Dendritic cell treated with granulocyte-macrophage colony-stimulating factor and Interleukin-4, amounts not matched to agents 40 ng/mL and 50 ng/mL, for 4 days (primary cell): Measurements from ENCODE around the gene C19orf38.

ENCODE experiments used
- H3K27ac Mint-ChIP-seq: one replicate; pipeline ENCODE4 v1.8.0; 2022; ENCODE audit warnings: mild to moderate bottlenecking, mixed read lengths
- H3K27me3 Mint-ChIP-seq: one replicate; pipeline ENCODE4 v1.8.0; 2022; ENCODE audit warnings: mild to moderate bottlenecking, mixed read lengths
- H3K36me3 Mint-ChIP-seq: one replicate; pipeline ENCODE4 v1.8.0; 2022; ENCODE audit warnings: low read depth, mixed read lengths
- H3K4me1 Mint-ChIP-seq: one replicate; pipeline ENCODE4 v1.8.0; 2022; ENCODE audit warnings: low read depth, mixed read lengths
- H3K4me3 Mint-ChIP-seq: one replicate; pipeline ENCODE4 v1.8.0; 2022; ENCODE audit warnings: mild to moderate bottlenecking, moderate library complexity, mixed read lengths
- H3K9me3 Mint-ChIP-seq: one replicate; pipeline ENCODE4 v1.8.0; 2022; ENCODE audit warnings: mixed read lengths
- intact Hi-C: fragments of 100-400 bp; cut with micrococcal nuclease; formaldehyde crosslinking; loops from one replicate; pipeline ENCODE4 v1.15.0; 2022

C19orf38 gene

GRCh38 chr19:10884274-10884673 lies 36.1 kb downstream of the C19orf38 start:
- peak overlapping the region; percentile 61 for H3K27ac Mint-ChIP-seq
- no peak overlapping the region for H3K4me3 Mint-ChIP-seq
- H3K4me1 Mint-ChIP-seq = peaks cover 56% of the 10 kb centered on the region
- H3K27me3 Mint-ChIP-seq = no peaks in the 10 kb centered on the region
- intact Hi-C loops = no loop called here
- peaks cover 48% of the 10 kb centered on the region for H3K36me3 Mint-ChIP-seq
- H3K9me3 Mint-ChIP-seq = no peaks in the 10 kb centered on the region

- peaks cover 37% of the 10 kb centered on the region for H3K36me3 Mint-ChIP-seq
- peaks cover 48% of the 10 kb centered on the region for H3K4me1 Mint-ChIP-seq
- H3K27me3 Mint-ChIP-seq = no peaks in the 10 kb centered on the region
- H3K27ac Mint-ChIP-seq = peak overlapping the region; percentile 61
- H3K9me3 Mint-ChIP-seq = no peaks in the 10 kb centered on the region
- H3K4me3 Mint-ChIP-seq = no peak overlapping the region
- intact Hi-C loops = no loop called here
Observed at GRCh38 chr19:10885201-10886169, 37.3 kb downstream of the C19orf38 start.

- Mint-ChIP-seq H3K27ac (no peak overlapping the region), H3K27me3 (no peaks in the 10 kb centered on the region), H3K4me1 (peaks cover 36% of the 10 kb centered on the region), H3K4me3 (no peak overlapping the region), H3K9me3 (no peaks in the 10 kb centered on the region), H3K36me3 (peaks cover 19% of the 10 kb centered on the region)
- intact Hi-C loops = no loop called here
Observed at GRCh38 chr19:10887616-10888367, 39.6 kb downstream of the C19orf38 start.

GRCh38 chr19:10888421-10888866 lies 40.2 kb downstream of the C19orf38 start:
- Mint-ChIP-seq H3K36me3 (peaks cover 19% of the 10 kb centered on the region), H3K27me3 (no peaks in the 10 kb centered on the region), H3K27ac (no peak overlapping the region), H3K4me3 (no peak overlapping the region), H3K4me1 (peaks cover 32% of the 10 kb centered on the region), H3K9me3 (no peaks in the 10 kb centered on the region)
- intact Hi-C loops = no loop called here

GRCh38 chr19:10889880-10890279 lies 41.7 kb downstream of the C19orf38 start:
- Mint-ChIP-seq H3K4me3 (no peak overlapping the region), H3K27me3 (no peaks in the 10 kb centered on the region), H3K4me1 (peaks cover 37% of the 10 kb centered on the region), H3K27ac (no peak overlapping the region), H3K9me3 (no peaks in the 10 kb centered on the region), H3K36me3 (peaks cover 32% of the 10 kb centered on the region)
- intact Hi-C loops = no loop called here

- H3K27me3 Mint-ChIP-seq = no peaks in the 10 kb centered on the region
- no peaks in the 10 kb centered on the region for H3K9me3 Mint-ChIP-seq
- intact Hi-C loops = no loop called here
- peaks cover 20% of the 10 kb centered on the region for H3K36me3 Mint-ChIP-seq
- H3K4me3 Mint-ChIP-seq = no peak overlapping the region
- no peak overlapping the region for H3K27ac Mint-ChIP-seq
- peaks cover 43% of the 10 kb centered on the region for H3K4me1 Mint-ChIP-seq
Observed at GRCh38 chr19:10891405-10892086, 43.3 kb downstream of the C19orf38 start.

- H3K36me3 Mint-ChIP-seq = peaks cover 14% of the 10 kb centered on the region
- no peaks in the 10 kb centered on the region for H3K9me3 Mint-ChIP-seq
- intact Hi-C loops = no loop called here
- no peak overlapping the region for H3K27ac Mint-ChIP-seq
- no peak overlapping the region for H3K4me3 Mint-ChIP-seq
- peaks cover 44% of the 10 kb centered on the region for H3K4me1 Mint-ChIP-seq
- H3K27me3 Mint-ChIP-seq = no peaks in the 10 kb centered on the region
Observed at GRCh38 chr19:10892256-10892655, 44.0 kb downstream of the C19orf38 start.

GRCh38 chr19:10894911-10895213 lies 46.6 kb downstream of the C19orf38 start:
- peaks cover 51% of the 10 kb centered on the region for H3K4me1 Mint-ChIP-seq
- peaks cover 19% of the 10 kb centered on the region for H3K36me3 Mint-ChIP-seq
- H3K9me3 Mint-ChIP-seq = no peaks in the 10 kb centered on the region
- H3K27me3 Mint-ChIP-seq = no peaks in the 10 kb centered on the region
- no peak overlapping the region for H3K27ac Mint-ChIP-seq
- H3K4me3 Mint-ChIP-seq = no peak overlapping the region
- intact Hi-C loops = no loop called here

- H3K27ac Mint-ChIP-seq = no peak overlapping the region
- H3K36me3 Mint-ChIP-seq = peaks cover 19% of the 10 kb centered on the region
- no peak overlapping the region for H3K4me3 Mint-ChIP-seq
- intact Hi-C loops = no loop called here
- no peaks in the 10 kb centered on the region for H3K27me3 Mint-ChIP-seq
- peaks cover 51% of the 10 kb centered on the region for H3K4me1 Mint-ChIP-seq
- H3K9me3 Mint-ChIP-seq = no peaks in the 10 kb centered on the region
Observed at GRCh38 chr19:10895363-10895762, 47.1 kb downstream of the C19orf38 start.

- peaks cover 19% of the 10 kb centered on the region for H3K36me3 Mint-ChIP-seq
Observed at GRCh38 chr19:10895920-10896319, 47.7 kb downstream of the C19orf38 start.

GRCh38 chr19:10896851-10897526 lies 48.8 kb downstream of the C19orf38 start:
- Mint-ChIP-seq H3K36me3 (peaks cover 19% of the 10 kb centered on the region), H3K27me3 (no peaks in the 10 kb centered on the region), H3K9me3 (no peaks in the 10 kb centered on the region), H3K27ac (peak overlapping the region; percentile 18), H3K4me1 (peaks cover 51% of the 10 kb centered on the region), H3K4me3 (no peak overlapping the region)
- intact Hi-C loops = no loop called here

More at GRCh38 chr19:10895920-10896319, 47.7 kb downstream of the C19orf38 start:
- H3K4me3 Mint-ChIP-seq = no peak overlapping the region
- H3K27me3 Mint-ChIP-seq = no peaks in the 10 kb centered on the region
- no peaks in the 10 kb centered on the region for H3K9me3 Mint-ChIP-seq
- peak overlapping the region; percentile 18 for H3K27ac Mint-ChIP-seq
- intact Hi-C loops = no loop called here
- H3K4me1 Mint-ChIP-seq = peaks cover 51% of the 10 kb centered on the region

GRCh38 chr19:10898633-10899032 lies 50.4 kb downstream of the C19orf38 start:
- H3K27ac Mint-ChIP-seq = no peak overlapping the region

GRCh38 chr19:10899151-10899653 lies 51.0 kb downstream of the C19orf38 start:
- Mint-ChIP-seq H3K4me3 (no peak overlapping the region), H3K27me3 (no peaks in the 10 kb centered on the region), H3K4me1 (peaks cover 43% of the 10 kb centered on the region), H3K36me3 (peaks cover 27% of the 10 kb centered on the region), H3K27ac (no peak overlapping the region), H3K9me3 (no peaks in the 10 kb centered on the region)
- intact Hi-C loops = no loop called here

More at GRCh38 chr19:10898633-10899032, 50.4 kb downstream of the C19orf38 start:
- H3K36me3 Mint-ChIP-seq = peaks cover 27% of the 10 kb centered on the region
- no peaks in the 10 kb centered on the region for H3K27me3 Mint-ChIP-seq
- peaks cover 49% of the 10 kb centered on the region for H3K4me1 Mint-ChIP-seq
- H3K4me3 Mint-ChIP-seq = no peak overlapping the region
- H3K9me3 Mint-ChIP-seq = no peaks in the 10 kb centered on the region
- intact Hi-C loops = no loop called here
